HepG2 (cell line): ENCODE data around the gene METTL1. TPM values are rescaled to one million over a fixed set of nuclear protein-coding genes. Genes with fewer than 3 reads are reported as not detected.
A peak's percentile ranks its signal among the peaks of the same experiment; 100 is the strongest.

Experiments
- ARNT2 ChIP-seq: sonication (generic); formaldehyde crosslinking; IDR thresholded peaks from 2 replicates; pipeline ENCODE4 v1.8.0; 2022; ENCODE audit warnings: mild to moderate bottlenecking, low read depth, missing genetic modification reagents, moderate library complexity
- BRD4 ChIP-seq: sonication (generic); formaldehyde crosslinking; IDR thresholded peaks from 2 replicates; pipeline ENCODE4 v1.4.0; 2020; ENCODE audit warnings: missing genetic modification reagents
- CBX1 ChIP-seq: IDR thresholded peaks from one replicate; pipeline ENCODE4 v1.6.1; 2016; ENCODE audit warnings: antibody characterized with exemption, low read depth
- IKZF1 ChIP-seq: fragments of 450-650 bp; IDR thresholded peaks from 2 replicates; pipeline ENCODE4 v1.7.1; 2016
- IRF2 ChIP-seq: IDR thresholded peaks from 2 replicates; pipeline ENCODE4 v1.6.1; 2018; ENCODE audit warnings: missing genetic modification reagents, missing compliant biosample characterization
- MAFK ChIP-seq, 2 experiments: IDR thresholded peaks in 1 of 2; conservative IDR thresholded peaks in 1 of 2; 2 replicates each; pipeline ENCODE4 v1.6.1; 2011; ENCODE audit warnings: improper control_type of control experiment in 2 of 2, low read length in 2 of 2
- NFE2 ChIP-seq: sonication (generic); formaldehyde crosslinking; IDR thresholded peaks from 2 replicates; pipeline ENCODE4 v1.4.0; 2020; ENCODE audit warnings: missing genetic modification reagents
- NONO ChIP-seq, 2 experiments: fragments of 450-650 bp in 1 of 2; sonication (generic) in 1 of 2; formaldehyde crosslinking in 1 of 2; IDR thresholded peaks in 1 of 2; conservative IDR thresholded peaks in 1 of 2; 2 replicates each; pipeline versions ENCODE4 v1.6.1 to v1.8.0; 2017 to 2022; ENCODE audit warnings: mild to moderate bottlenecking in 1 of 2, missing genetic modification reagents in 1 of 2, moderate library complexity in 1 of 2
- PHF5A ChIP-seq: IDR thresholded peaks from one replicate; pipeline ENCODE4 v1.6.1; 2018; ENCODE audit warnings: low read depth, missing genetic modification reagents; ENCODE audit not compliant: unreplicated experiment
- ZMYM4 ChIP-seq: sonication (generic); formaldehyde crosslinking; IDR thresholded peaks from 2 replicates; pipeline ENCODE4 v1.8.1; 2023; ENCODE audit warnings: mild to moderate bottlenecking, missing genetic modification reagents
- ZNF143 ChIP-seq: sonication (generic); formaldehyde crosslinking; IDR thresholded peaks from 2 replicates; pipeline ENCODE4 v1.4.0; 2020; ENCODE audit warnings: missing genetic modification reagents
- ZNF629 ChIP-seq: sonication (generic); formaldehyde crosslinking; conservative IDR thresholded peaks from 2 replicates; pipeline ENCODE4 v1.5.0; 2020; ENCODE audit warnings: missing genetic modification reagents
- ZNF670 ChIP-seq: sonication (generic); formaldehyde crosslinking; IDR thresholded peaks from 2 replicates; pipeline ENCODE4 v1.8.0; 2022; ENCODE audit warnings: mild to moderate bottlenecking, missing genetic modification reagents, borderline replicate concordance
- ZNF709 ChIP-seq: sonication (generic); formaldehyde crosslinking; IDR thresholded peaks from 2 replicates; pipeline ENCODE4 v1.5.0; 2020; ENCODE audit warnings: mild to moderate bottlenecking, missing genetic modification reagents
- ZNF75D ChIP-seq: sonication (generic); formaldehyde crosslinking; IDR thresholded peaks from 2 replicates; pipeline ENCODE4 v1.8.1; 2023; ENCODE audit warnings: missing genetic modification reagents, mild to moderate bottlenecking, borderline replicate concordance
- polyA plus RNA-seq, 8 experiments: library from polyadenylated mRNA; depleted of rRNA in 3 of 8; stranded (reverse) in 7 of 8; unstranded in 1 of 8; fragments of >200 nt; fragmentation: Illumina TruSeq in 4 of 8; extraction: Trizol in 4 of 8; gene quantifications; 2 replicates each; pipeline versions ENCODE4 v1.2.1 to v1.2.3, GENCODE V29; 2011 to 2016; ENCODE audit warnings: low read depth in 4 of 8, missing spikeins in 1 of 8, mixed read lengths in 1 of 8; ENCODE audit not compliant: insufficient read depth in 1 of 8
- total RNA-seq, 5 experiments: library from RNA; depleted of rRNA; stranded (reverse); fragments of >200 nt; fragmentation: Illumina TruSeq; extraction: Trizol; gene quantifications; 2 replicates each; pipeline ENCODE4 v1.2.3, GENCODE V29; 2016; ENCODE audit warnings: low read depth in 1 of 5
- TF ChIP-seq, protein P1 (sequence below): sonication (generic); formaldehyde crosslinking; conservative IDR thresholded peaks from 2 replicates; pipeline ENCODE4 v1.8.0; 2022; ENCODE audit warnings: missing genetic modification reagents
- TF ChIP-seq, protein P2 (sequence below): sonication (generic); formaldehyde crosslinking; IDR thresholded peaks from 2 replicates; pipeline ENCODE4 v1.8.1; 2022; ENCODE audit warnings: low read depth, mild to moderate bottlenecking, missing genetic modification reagents
- TF ChIP-seq, protein P3 (sequence below): sonication (generic); formaldehyde crosslinking; IDR thresholded peaks from 2 replicates; pipeline ENCODE4 v1.4.0; 2020; ENCODE audit warnings: missing genetic modification reagents
- TF ChIP-seq, protein P4 (sequence below): sonication (generic); formaldehyde crosslinking; IDR thresholded peaks from 2 replicates; pipeline ENCODE4 v1.5.0; 2020; ENCODE audit warnings: missing genetic modification reagents

Gene METTL1
- total and polyA plus RNA-seq, 2 of the 13 experiments (the other 11 are each of a cell fraction or from before 2014, with no cell fraction given), result 34.7 to 36.9 TPM

DNA sequence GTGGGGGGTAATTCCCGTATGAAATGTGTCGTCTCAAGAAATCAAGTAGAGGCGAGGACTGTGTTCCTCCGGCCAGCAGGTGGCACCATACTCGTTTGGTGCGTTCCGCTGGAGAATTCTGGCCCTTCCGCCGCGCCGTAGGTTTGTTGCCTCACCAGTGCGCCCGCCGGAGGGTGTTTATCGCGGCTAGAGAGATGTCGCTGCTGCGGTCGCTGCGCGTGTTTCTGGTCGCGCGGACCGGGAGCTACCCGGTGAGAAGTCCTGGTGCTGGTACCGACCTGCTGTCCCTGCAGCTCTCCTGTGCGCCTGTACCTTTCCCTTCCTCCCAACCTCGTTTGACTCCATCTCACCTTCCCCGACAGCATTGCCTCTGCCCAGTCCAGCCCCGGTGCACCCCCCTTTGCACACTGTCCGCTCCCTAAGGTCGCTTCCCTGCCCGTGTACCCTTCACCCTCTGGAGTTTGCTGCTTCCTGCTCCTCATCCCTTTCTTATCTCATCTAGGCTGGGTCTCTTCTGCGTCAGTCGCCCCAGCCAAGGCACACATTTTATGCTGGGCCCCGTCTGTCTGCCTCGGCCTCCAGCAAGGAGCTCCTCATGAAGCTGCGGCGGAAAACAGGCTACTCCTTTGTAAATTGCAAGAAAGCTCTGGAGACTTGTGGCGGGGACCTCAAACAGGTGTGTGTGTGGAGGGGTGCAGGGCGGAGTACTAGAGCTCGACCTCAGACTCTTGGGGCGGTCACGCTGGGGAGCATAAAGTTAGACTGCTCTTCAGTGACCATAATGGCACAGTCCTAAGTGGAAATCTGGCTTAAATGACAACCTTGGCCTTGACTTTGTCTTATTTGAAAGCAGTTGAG, 10.9 kb upstream of the METTL1 start, which contains the start of gene TSFM (continued):
- TF ChIP-seq NONO (IDR thresholded peaks at IDR 0.05), result no peak
- peak; percentile 88 for TF ChIP-seq NONO (CRISPR knock-in tag; conservative IDR thresholded peaks at IDR 0.05)
- peak; percentile 98 for TF ChIP-seq ZMYM4 (CRISPR knock-in tag)
- TF ChIP-seq ZNF75D (CRISPR knock-in tag), result no peak
- TF ChIP-seq, protein P1, sequence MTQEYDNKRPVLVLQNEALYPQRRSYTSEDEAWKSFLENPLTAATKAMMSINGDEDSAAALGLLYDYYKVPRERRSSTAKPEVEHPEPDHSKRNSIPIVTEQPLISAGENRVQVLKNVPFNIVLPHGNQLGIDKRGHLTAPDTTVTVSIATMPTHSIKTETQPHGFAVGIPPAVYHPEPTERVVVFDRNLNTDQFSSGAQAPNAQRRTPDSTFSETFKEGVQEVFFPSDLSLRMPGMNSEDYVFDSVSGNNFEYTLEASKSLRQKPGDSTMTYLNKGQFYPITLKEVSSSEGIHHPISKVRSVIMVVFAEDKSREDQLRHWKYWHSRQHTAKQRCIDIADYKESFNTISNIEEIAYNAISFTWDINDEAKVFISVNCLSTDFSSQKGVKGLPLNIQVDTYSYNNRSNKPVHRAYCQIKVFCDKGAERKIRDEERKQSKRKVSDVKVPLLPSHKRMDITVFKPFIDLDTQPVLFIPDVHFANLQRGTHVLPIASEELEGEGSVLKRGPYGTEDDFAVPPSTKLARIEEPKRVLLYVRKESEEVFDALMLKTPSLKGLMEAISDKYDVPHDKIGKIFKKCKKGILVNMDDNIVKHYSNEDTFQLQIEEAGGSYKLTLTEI (CRISPR knock-in tag), result no peak
- TF ChIP-seq, protein P2, sequence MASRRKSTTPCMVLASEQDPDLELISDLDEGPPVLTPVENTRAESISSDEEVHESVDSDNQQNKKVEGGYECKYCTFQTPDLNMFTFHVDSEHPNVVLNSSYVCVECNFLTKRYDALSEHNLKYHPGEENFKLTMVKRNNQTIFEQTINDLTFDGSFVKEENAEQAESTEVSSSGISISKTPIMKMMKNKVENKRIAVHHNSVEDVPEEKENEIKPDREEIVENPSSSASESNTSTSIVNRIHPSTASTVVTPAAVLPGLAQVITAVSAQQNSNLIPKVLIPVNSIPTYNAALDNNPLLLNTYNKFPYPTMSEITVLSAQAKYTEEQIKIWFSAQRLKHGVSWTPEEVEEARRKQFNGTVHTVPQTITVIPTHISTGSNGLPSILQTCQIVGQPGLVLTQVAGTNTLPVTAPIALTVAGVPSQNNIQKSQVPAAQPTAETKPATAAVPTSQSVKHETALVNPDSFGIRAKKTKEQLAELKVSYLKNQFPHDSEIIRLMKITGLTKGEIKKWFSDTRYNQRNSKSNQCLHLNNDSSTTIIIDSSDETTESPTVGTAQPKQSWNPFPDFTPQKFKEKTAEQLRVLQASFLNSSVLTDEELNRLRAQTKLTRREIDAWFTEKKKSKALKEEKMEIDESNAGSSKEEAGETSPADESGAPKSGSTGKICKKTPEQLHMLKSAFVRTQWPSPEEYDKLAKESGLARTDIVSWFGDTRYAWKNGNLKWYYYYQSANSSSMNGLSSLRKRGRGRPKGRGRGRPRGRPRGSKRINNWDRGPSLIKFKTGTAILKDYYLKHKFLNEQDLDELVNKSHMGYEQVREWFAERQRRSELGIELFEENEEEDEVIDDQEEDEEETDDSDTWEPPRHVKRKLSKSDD (CRISPR knock-in tag), result 0 out of 2 replicates have a peak, but pooled peaks have one; percentile 77
- no peak for TF ChIP-seq IKZF1
- peak; percentile 59; the same call in 1 of the 2 replicates for TF ChIP-seq ZNF670
- no peak for TF ChIP-seq NFE2
- TF ChIP-seq ARNT2, result peak; percentile 82
- peak; percentile 94 for TF ChIP-seq IRF2 (CRISPR knock-in tag)
- TF ChIP-seq ZNF143 (CRISPR knock-in tag), result peak; percentile 69
- TF ChIP-seq, protein P3, sequence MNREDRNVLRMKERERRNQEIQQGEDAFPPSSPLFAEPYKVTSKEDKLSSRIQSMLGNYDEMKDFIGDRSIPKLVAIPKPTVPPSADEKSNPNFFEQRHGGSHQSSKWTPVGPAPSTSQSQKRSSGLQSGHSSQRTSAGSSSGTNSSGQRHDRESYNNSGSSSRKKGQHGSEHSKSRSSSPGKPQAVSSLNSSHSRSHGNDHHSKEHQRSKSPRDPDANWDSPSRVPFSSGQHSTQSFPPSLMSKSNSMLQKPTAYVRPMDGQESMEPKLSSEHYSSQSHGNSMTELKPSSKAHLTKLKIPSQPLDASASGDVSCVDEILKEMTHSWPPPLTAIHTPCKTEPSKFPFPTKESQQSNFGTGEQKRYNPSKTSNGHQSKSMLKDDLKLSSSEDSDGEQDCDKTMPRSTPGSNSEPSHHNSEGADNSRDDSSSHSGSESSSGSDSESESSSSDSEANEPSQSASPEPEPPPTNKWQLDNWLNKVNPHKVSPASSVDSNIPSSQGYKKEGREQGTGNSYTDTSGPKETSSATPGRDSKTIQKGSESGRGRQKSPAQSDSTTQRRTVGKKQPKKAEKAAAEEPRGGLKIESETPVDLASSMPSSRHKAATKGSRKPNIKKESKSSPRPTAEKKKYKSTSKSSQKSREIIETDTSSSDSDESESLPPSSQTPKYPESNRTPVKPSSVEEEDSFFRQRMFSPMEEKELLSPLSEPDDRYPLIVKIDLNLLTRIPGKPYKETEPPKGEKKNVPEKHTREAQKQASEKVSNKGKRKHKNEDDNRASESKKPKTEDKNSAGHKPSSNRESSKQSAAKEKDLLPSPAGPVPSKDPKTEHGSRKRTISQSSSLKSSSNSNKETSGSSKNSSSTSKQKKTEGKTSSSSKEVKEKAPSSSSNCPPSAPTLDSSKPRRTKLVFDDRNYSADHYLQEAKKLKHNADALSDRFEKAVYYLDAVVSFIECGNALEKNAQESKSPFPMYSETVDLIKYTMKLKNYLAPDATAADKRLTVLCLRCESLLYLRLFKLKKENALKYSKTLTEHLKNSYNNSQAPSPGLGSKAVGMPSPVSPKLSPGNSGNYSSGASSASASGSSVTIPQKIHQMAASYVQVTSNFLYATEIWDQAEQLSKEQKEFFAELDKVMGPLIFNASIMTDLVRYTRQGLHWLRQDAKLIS (CRISPR knock-in tag), result no peak
- no peak for TF ChIP-seq MAFK (conservative IDR thresholded peaks at IDR 0.05 in 1 of 2, IDR thresholded peaks at IDR 0.05 in 1 of 2; ENCODE audit: low read length in 2 of 2)
- TF ChIP-seq, protein P4, sequence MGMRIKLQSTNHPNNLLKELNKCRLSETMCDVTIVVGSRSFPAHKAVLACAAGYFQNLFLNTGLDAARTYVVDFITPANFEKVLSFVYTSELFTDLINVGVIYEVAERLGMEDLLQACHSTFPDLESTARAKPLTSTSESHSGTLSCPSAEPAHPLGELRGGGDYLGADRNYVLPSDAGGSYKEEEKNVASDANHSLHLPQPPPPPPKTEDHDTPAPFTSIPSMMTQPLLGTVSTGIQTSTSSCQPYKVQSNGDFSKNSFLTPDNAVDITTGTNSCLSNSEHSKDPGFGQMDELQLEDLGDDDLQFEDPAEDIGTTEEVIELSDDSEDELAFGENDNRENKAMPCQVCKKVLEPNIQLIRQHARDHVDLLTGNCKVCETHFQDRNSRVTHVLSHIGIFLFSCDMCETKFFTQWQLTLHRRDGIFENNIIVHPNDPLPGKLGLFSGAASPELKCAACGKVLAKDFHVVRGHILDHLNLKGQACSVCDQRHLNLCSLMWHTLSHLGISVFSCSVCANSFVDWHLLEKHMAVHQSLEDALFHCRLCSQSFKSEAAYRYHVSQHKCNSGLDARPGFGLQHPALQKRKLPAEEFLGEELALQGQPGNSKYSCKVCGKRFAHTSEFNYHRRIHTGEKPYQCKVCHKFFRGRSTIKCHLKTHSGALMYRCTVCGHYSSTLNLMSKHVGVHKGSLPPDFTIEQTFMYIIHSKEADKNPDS (CRISPR knock-in tag), result no peak
- TF ChIP-seq BRD4 (CRISPR knock-in tag), result peak; percentile 82
- TF ChIP-seq PHF5A (CRISPR knock-in tag), result no peak
- no peak for TF ChIP-seq ZNF709
- no peak for TF ChIP-seq ZNF629
- peak; percentile 45 for TF ChIP-seq CBX1
